Esophagus muscularis mucosa (tissue), 4 donors: ENCODE results near the gene GRIFIN. TPM values are rescaled to one million over a fixed set of nuclear protein-coding genes. Genes with fewer than 3 reads are reported as not detected.

ENCODE experiments used
- DNase-seq: peaks from one replicate; pipeline ENCODE4 v3.0.0-alpha.2; 2017; ENCODE audit errors: extremely low spot score
- H3K27ac ChIP-seq, 4 donors: fragments of 200-600 bp; sonication (generic); replicated peaks in 1 of 4; 1 replicate in 3 of 4; 2 replicates in 1 of 4; pipeline ENCODE4 v1.5.1; 2016 to 2019; ENCODE audit warnings: mild to moderate bottlenecking in 1 of 4
- H3K27me3 ChIP-seq, 4 donors: fragments of 200-600 bp; sonication (generic); one replicate each; pipeline versions ENCODE4 v1.5.1 to v1.6.0; 2016 to 2019
- H3K36me3 ChIP-seq, 4 donors: fragments of 200-600 bp; sonication (generic); one replicate each; pipeline ENCODE4 v1.5.1; 2016 to 2019
- H3K4me1 ChIP-seq, 4 donors: fragments of 200-600 bp; sonication (generic); one replicate each; pipeline ENCODE4 v1.5.1; 2016 to 2019
- H3K4me3 ChIP-seq, 4 donors: fragments of 200-600 bp; sonication (generic); 1 replicate in 2 of 4; 2 replicates in 2 of 4; pipeline ENCODE4 v1.5.1; 2016 to 2019; ENCODE audit warnings: mild to moderate bottlenecking in 4 of 4, moderate library complexity in 1 of 4
- H3K9me3 ChIP-seq, 4 donors: fragments of 200-600 bp; sonication (generic); 1 replicate in 3 of 4; 2 replicates in 1 of 4; pipeline ENCODE4 v1.5.1; 2016 to 2019
- EP300 ChIP-seq: sonication (generic); formaldehyde crosslinking; IDR thresholded peaks from one replicate; pipeline ENCODE4 v1.6.1; 2017; ENCODE audit warnings: antibody characterized with exemption
- POLR2A ChIP-seq: fragments of 450-650 bp; IDR thresholded peaks from one replicate; pipeline ENCODE4 v1.6.1; 2017; ENCODE audit warnings: antibody characterized with exemption, moderate library complexity, mild to moderate bottlenecking, low read depth
- POLR2AphosphoS5 ChIP-seq, 2 donors: sonication (generic); formaldehyde crosslinking; IDR thresholded peaks; one replicate each; pipeline ENCODE4 v1.6.1; 2017; ENCODE audit warnings: antibody characterized with exemption in 2 of 2
- WGBS: methylation state at CpG from one replicate; pipeline ENCODE4 v1.1.5; 2018; 5-methylcytosine and 5-hydroxymethylcytosine counted together
- intact Hi-C: fragments of 100-400 bp; cut with DNase I; formaldehyde crosslinking; loops from one replicate; pipeline ENCODE4 v1.15.1; 2023
- total RNA-seq, 4 donors: library from RNA; depleted of rRNA; stranded (reverse); fragments of >200 nt; gene quantifications; one replicate each; pipeline versions ENCODE4 v1.1.0 to v1.2.1, GENCODE V29; 2016
- TF ChIP-seq, protein P1 (sequence below), 3 experiments: fragments of 200-600 bp in 2 of 3; fragments of 450-650 bp in 1 of 3; sonication (generic) in 2 of 3; IDR thresholded peaks; one replicate each; pipeline ENCODE4 v1.5.1; 2017 to 2019; ENCODE audit warnings: antibody characterized with exemption in 3 of 3, mild to moderate bottlenecking in 2 of 3, moderate library complexity in 1 of 3

The GRIFIN gene
- total RNA-seq, 4 donors from 2014 or later = not detected

DNA sequence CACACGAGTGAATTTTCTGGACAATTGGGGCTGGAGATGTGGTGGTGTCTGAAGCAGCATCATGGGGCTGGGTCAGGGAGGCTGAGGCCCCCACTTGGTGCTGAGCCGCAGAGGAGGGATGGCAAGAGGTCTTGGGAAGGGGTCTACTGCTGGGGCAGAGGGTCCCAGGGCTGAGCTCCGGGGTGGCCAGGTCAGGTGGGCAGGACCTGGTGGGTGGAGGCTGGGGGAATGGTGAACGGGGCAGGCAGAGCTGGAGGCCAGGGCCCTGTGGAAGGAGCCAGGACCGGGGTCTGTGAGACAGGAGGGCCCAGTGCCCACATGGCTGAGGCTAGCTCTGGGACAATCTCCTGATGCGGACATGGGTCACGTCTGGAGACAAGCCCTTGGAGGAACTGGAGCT lies 23.0 kb upstream of the GRIFIN start:
- no peaks in the 10 kb centered on the region for H3K9me3 ChIP-seq
- peaks cover 0 to 78% (median 4%) of the 10 kb centered on the region in 4 donors for H3K27me3 ChIP-seq
- H3K36me3 ChIP-seq = no peaks in the 10 kb centered on the region

DNA sequence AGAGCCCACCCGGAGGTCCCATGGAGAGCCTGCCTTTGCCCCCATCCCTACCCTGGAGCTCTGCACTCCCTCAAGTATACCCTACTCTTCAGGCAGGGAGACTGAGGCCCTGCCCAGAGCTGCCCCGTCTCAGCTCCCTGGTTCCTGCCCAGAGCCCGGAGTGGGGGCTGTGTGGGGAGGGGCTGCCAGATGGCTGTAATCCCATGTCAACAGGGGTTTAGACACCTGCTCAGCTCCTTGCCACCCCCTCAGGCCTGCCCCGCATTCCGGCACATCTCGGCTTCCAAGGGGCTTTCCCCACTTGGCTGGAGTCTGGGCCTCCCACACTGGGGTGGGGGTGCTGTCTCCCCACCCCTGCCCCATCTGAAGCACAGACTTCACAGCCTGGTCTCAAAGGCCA lies 22.5 kb upstream of the GRIFIN start:
- no peak for TF ChIP-seq POLR2AphosphoS5 (IDR thresholded peaks at IDR 0.05)
- TF ChIP-seq, protein P1, sequence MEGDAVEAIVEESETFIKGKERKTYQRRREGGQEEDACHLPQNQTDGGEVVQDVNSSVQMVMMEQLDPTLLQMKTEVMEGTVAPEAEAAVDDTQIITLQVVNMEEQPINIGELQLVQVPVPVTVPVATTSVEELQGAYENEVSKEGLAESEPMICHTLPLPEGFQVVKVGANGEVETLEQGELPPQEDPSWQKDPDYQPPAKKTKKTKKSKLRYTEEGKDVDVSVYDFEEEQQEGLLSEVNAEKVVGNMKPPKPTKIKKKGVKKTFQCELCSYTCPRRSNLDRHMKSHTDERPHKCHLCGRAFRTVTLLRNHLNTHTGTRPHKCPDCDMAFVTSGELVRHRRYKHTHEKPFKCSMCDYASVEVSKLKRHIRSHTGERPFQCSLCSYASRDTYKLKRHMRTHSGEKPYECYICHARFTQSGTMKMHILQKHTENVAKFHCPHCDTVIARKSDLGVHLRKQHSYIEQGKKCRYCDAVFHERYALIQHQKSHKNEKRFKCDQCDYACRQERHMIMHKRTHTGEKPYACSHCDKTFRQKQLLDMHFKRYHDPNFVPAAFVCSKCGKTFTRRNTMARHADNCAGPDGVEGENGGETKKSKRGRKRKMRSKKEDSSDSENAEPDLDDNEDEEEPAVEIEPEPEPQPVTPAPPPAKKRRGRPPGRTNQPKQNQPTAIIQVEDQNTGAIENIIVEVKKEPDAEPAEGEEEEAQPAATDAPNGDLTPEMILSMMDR (IDR thresholded peaks at IDR 0.05) = no peak
- no peak for TF ChIP-seq POLR2A
- TF ChIP-seq EP300 = no peak
- Histone ChIP-seq H3K9me3 (no peaks in the 10 kb centered on the region), H3K4me3 (no peak overlapping the region), H3K27ac (no peak overlapping the region), H3K27me3 (peaks cover 0 to 82% (median 4%) of the 10 kb centered on the region in 4 donors), H3K36me3 (no peaks in the 10 kb centered on the region), H3K4me1 (peaks cover 12 to 18% (median 17%) of the 10 kb centered on the region in 4 donors)
- DNase-seq = no peak
- WGBS = no CpG with 5 or more reads among the region's 6 CpGs
- intact Hi-C loops = no loop called here

More for the DNA sequence above, 23.0 kb upstream of the GRIFIN start:
- no peak for TF ChIP-seq EP300
- no peak for TF ChIP-seq POLR2A
- TF ChIP-seq, protein P1 (IDR thresholded peaks at IDR 0.05) = no peak
- no peak for TF ChIP-seq POLR2AphosphoS5 (IDR thresholded peaks at IDR 0.05)
- intact Hi-C loops = no loop called here
- Histone ChIP-seq H3K4me3 (no peak overlapping the region), H3K4me1 (peaks cover 7 to 13% (median 12%) of the 10 kb centered on the region in 4 donors), H3K27ac (no peak overlapping the region)
- no peak for DNase-seq
- WGBS = 90% methylated on average over 7 of the region's 7 CpGs

DNA sequence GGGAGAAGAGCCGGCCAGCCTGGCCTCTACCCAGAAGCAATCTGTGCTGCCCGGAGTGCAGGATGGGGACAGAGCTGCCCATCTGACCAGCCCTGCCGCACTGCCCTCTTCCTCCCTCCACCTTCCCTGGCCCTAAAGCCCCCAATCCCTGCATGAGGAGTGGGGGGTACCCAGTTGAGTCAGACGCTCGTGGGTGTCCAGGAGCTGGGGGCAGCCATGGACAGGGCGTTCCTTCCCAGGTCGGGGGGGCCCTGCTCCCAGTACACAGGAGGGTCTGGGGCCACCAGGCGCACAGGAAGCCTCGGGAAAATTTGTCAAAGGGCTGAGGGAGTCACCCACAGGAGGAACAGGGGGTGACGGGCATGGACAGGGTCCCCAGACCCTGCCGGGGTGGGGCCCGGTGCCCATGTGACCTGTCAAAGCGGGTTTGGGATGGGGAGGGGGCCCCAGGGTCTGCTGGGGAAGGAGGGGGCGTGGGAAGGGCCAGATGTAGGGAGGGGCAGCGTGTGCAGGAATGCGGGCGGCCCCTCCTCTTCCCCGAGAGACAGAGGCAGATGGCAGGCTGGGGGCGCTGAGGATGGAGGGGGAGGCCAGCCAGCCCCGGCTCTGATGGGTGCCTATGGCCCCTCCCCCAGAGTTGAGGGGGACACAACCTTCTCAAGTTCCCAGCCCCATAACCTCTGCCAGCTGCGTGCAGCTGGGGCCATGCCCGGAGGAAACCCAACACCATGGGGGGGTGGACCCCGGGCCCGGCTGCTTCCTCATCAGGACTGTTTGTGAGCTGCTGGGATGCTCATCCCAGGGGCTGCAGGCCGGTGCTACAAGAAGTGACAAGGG lies 21.5 kb upstream of the GRIFIN start:
- WGBS = 39% methylated on average over 18 of the region's 25 CpGs
- TF ChIP-seq, protein P1 (IDR thresholded peaks at IDR 0.05) = no peak
- TF ChIP-seq POLR2AphosphoS5 (IDR thresholded peaks at IDR 0.05) = no peak
- no peak for TF ChIP-seq EP300
- no peak for TF ChIP-seq POLR2A
- no peak overlapping the region for H3K4me3 ChIP-seq
- peaks cover 0 to 82% (median 4%) of the 10 kb centered on the region in 4 donors for H3K27me3 ChIP-seq
- H3K4me1 ChIP-seq = peaks cover 16 to 27% (median 23%) of the 10 kb centered on the region in 4 donors
- intact Hi-C loops = no loop called here
- no peaks in the 10 kb centered on the region for H3K9me3 ChIP-seq
- DNase-seq = no peak
- no peak overlapping the region for H3K27ac ChIP-seq
- no peaks in the 10 kb centered on the region for H3K36me3 ChIP-seq

DNA sequence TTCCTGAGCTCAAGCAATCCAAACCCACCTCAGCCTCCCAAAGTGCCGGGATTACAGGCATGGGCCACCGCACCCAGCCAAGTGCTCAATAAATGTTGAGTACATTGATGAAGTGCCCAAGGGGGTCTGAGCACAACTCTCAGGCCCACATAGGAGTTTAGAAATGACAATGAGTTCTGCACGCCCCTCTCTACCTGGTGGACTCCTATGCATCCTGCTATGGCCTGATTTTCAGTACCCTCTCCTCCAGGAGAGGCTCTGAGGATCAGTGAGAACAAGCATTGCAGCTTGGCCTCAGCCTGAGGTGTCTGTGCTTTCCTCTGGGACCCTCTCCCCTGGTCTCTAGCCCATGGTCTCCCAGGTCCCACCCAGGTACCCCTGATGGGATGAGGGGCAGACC lies 20.9 kb upstream of the GRIFIN start:
- peaks cover 0 to 76% (median 4%) of the 10 kb centered on the region in 4 donors for H3K27me3 ChIP-seq
- H3K27ac ChIP-seq = no peak overlapping the region
- 97% methylated on average over 3 of the region's 3 CpGs for WGBS
- no peak for DNase-seq
- TF ChIP-seq EP300 (no peak), POLR2A (no peak), POLR2AphosphoS5 (IDR thresholded peaks at IDR 0.05) (no peak)
- H3K4me3 ChIP-seq = no peak overlapping the region
- H3K9me3 ChIP-seq = no peaks in the 10 kb centered on the region
- intact Hi-C loops = no loop called here
- no peaks in the 10 kb centered on the region for H3K36me3 ChIP-seq
- peaks cover 15 to 27% (median 23%) of the 10 kb centered on the region in 4 donors for H3K4me1 ChIP-seq

DNA sequence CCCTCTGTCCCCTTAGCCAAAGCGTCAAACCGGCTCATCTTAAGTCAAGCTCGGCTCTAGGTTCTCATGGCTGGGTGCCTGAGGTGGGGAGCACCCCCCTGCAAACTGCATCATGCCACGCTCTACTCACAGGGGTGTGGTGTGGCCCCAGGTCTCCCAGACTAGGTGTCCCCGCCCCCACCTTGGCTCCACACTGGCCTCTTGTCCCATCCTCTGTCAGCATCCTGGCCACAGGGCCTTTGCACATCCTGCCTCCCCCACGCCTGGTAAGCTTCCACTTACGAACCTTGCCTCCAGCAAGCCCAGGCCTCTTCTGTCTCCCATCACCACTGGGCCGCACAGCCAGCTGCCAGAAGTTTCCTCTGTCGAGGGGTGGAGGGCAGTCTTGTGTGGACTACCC lies 20.2 kb upstream of the GRIFIN start:
- H3K27ac ChIP-seq = no peak overlapping the region
- DNase-seq = no peak
- H3K9me3 ChIP-seq = no peaks in the 10 kb centered on the region
- H3K4me1 ChIP-seq = peaks cover 15 to 27% (median 23%) of the 10 kb centered on the region in 4 donors
- peaks cover 0 to 71% (median 4%) of the 10 kb centered on the region in 4 donors for H3K27me3 ChIP-seq
- H3K36me3 ChIP-seq = no peaks in the 10 kb centered on the region
- 82% methylated on average over 7 of the region's 9 CpGs for WGBS
- intact Hi-C loops = no loop called here
- H3K4me3 ChIP-seq = no peak overlapping the region
- TF ChIP-seq, protein P1 (IDR thresholded peaks at IDR 0.05) = no peak
- TF ChIP-seq EP300 (no peak), POLR2A (no peak), POLR2AphosphoS5 (IDR thresholded peaks at IDR 0.05) (no peak)
